Tibial artery (tissue), 4 donors: Measurements from ENCODE around the gene CABP2.

Experiments used
- DNase-seq, 2 donors: peaks; one replicate each; pipeline ENCODE4 v3.0.0-alpha.2; 2019
- H3K27ac ChIP-seq, 2 donors: fragments of 200-600 bp; sonication (generic) in 1 of 2; 1 replicate in 1 of 2; 2 replicates in 1 of 2; pipeline ENCODE4 v1.5.1; 2018 to 2019; ENCODE audit warnings: mild to moderate bottlenecking in 1 of 2
- H3K27me3 ChIP-seq, 2 donors: fragments of 200-600 bp; sonication (generic) in 1 of 2; one replicate each; pipeline versions ENCODE4 v1.5.1 to v1.6.0; 2016 to 2019
- H3K36me3 ChIP-seq, 3 donors: fragments of 200-600 bp; sonication (generic) in 2 of 3; one replicate each; pipeline ENCODE4 v1.5.1; 2016 to 2019; ENCODE audit warnings: mild to moderate bottlenecking in 2 of 3
- H3K4me1 ChIP-seq, 4 donors: fragments of 200-600 bp; sonication (generic) in 2 of 4; 1 replicate in 3 of 4; 2 replicates in 1 of 4; pipeline ENCODE4 v1.5.1; 2016 to 2019
- H3K4me3 ChIP-seq, 2 donors: fragments of 200-600 bp; sonication (generic) in 1 of 2; 1 replicate in 1 of 2; 2 replicates in 1 of 2; pipeline ENCODE4 v1.5.1; 2018 to 2019; ENCODE audit warnings: mild to moderate bottlenecking in 2 of 2
- H3K9me3 ChIP-seq, 3 donors: fragments of 200-600 bp; sonication (generic) in 1 of 3; one replicate each; pipeline ENCODE4 v1.5.1; 2016 to 2019
- CTCF ChIP-seq, 2 experiments: fragments of 200-600 bp in 1 of 2; fragments of 450-650 bp in 1 of 2; IDR thresholded peaks; one replicate each; pipeline ENCODE4 v1.5.1; 2017 to 2019; ENCODE audit warnings: antibody characterized with exemption in 2 of 2, mild to moderate bottlenecking in 1 of 2, moderate library complexity in 1 of 2
- intact Hi-C: fragments of 100-400 bp; cut with DNase I; formaldehyde crosslinking; loops from one replicate; pipeline ENCODE4 v1.15.0; 2023; ENCODE audit warnings: low total_unique reads

Gene CABP2

GRCh38 chr11:67542169-67542568 is 18.9 kb upstream of the CABP2 start:
- H3K4me3 ChIP-seq, result no peak overlapping the region

GRCh38 chr11:67541198-67541597 is 18.0 kb upstream of the CABP2 start:
- intact Hi-C loops, result no loop called here
- DNase-seq, result no peak
- H3K4me1 ChIP-seq, result peaks cover 0 to 4% (median 0%) of the 10 kb centered on the region in 4 donors
- H3K4me3 ChIP-seq, result no peak overlapping the region
- H3K36me3 ChIP-seq, result no peaks in the 10 kb centered on the region
- TF ChIP-seq CTCF (IDR thresholded peaks at IDR 0.05), result no peak
- no peaks in the 10 kb centered on the region for H3K9me3 ChIP-seq
- no peak overlapping the region for H3K27ac ChIP-seq
- no peaks in the 10 kb centered on the region for H3K27me3 ChIP-seq

More at GRCh38 chr11:67542169-67542568, 18.9 kb upstream of the CABP2 start:
- no peak for TF ChIP-seq CTCF (IDR thresholded peaks at IDR 0.05)
- intact Hi-C loops, result no loop called here
- Histone ChIP-seq H3K27ac (no peak overlapping the region), H3K9me3 (no peaks in the 10 kb centered on the region), H3K36me3 (no peaks in the 10 kb centered on the region), H3K27me3 (no peaks in the 10 kb centered on the region), H3K4me1 (peaks cover 0 to 4% (median 0%) of the 10 kb centered on the region in 4 donors)
- DNase-seq, result no peak

- no peak for DNase-seq
- H3K9me3 ChIP-seq, result peaks cover 0 to 2% (median 0%) of the 10 kb centered on the region in 3 donors
- H3K27ac ChIP-seq, result no peak overlapping the region
- H3K4me1 ChIP-seq, result peaks cover 0 to 4% (median 0%) of the 10 kb centered on the region in 4 donors
- intact Hi-C loops, result no loop called here
- no peak for TF ChIP-seq CTCF (IDR thresholded peaks at IDR 0.05)
- H3K27me3 ChIP-seq, result no peaks in the 10 kb centered on the region
- no peaks in the 10 kb centered on the region for H3K36me3 ChIP-seq
- no peak overlapping the region for H3K4me3 ChIP-seq
Measured at GRCh38 chr11:67539550-67539949, 16.3 kb upstream of the CABP2 start.

GRCh38 chr11:67538823-67539505 is 15.7 kb upstream of the CABP2 start:
- Histone ChIP-seq H3K27me3 (no peaks in the 10 kb centered on the region), H3K4me1 (peaks cover 0 to 4% (median 0%) of the 10 kb centered on the region in 4 donors), H3K36me3 (no peaks in the 10 kb centered on the region), H3K4me3 (no peak overlapping the region), H3K27ac (no peak overlapping the region), H3K9me3 (peaks cover 0 to 4% (median 0%) of the 10 kb centered on the region in 3 donors)
- DNase-seq, result no peak
- TF ChIP-seq CTCF (IDR thresholded peaks at IDR 0.05), result no peak
- intact Hi-C loops, result no loop called here

GRCh38 chr11:67538306-67538705 is 15.1 kb upstream of the CABP2 start:
- intact Hi-C loops, result no loop called here
- no peak for TF ChIP-seq CTCF (IDR thresholded peaks at IDR 0.05)

More at GRCh38 chr11:67538306-67538705, 15.1 kb upstream of the CABP2 start:
- H3K27ac ChIP-seq, result no peak overlapping the region
- peaks cover 0 to 4% (median 0%) of the 10 kb centered on the region in 3 donors for H3K9me3 ChIP-seq
- H3K27me3 ChIP-seq, result no peaks in the 10 kb centered on the region
- DNase-seq, result no peak
- no peak overlapping the region for H3K4me3 ChIP-seq
- no peaks in the 10 kb centered on the region for H3K36me3 ChIP-seq
- peaks cover 0 to 4% (median 0%) of the 10 kb centered on the region in 4 donors for H3K4me1 ChIP-seq
